B cell (primary cell): ENCODE data around the gene MAG. TPM values are rescaled to one million over a fixed set of nuclear protein-coding genes. Genes with fewer than 3 reads are reported as not detected.

Experiments used
- ATAC-seq: fragments of 200-7000 bp; cut with Tn5 transposase; one replicate; pipeline ENCODE4 v1.10.0; 2021; ENCODE audit warnings: low read depth, mild to moderate bottlenecking, moderate number of reproducible peaks, moderate library complexity
- CTCF ChIA-PET: fragments of 350-600 bp; sonication (Branson Sonifier 250); formaldehyde crosslinking; loops from one replicate; lab custom pipeline; 2021; ENCODE audit warnings: antibody characterized with exemption, inconsistent platforms; lab: Charles Lee
- POLR2A ChIA-PET: fragments of 350-600 bp; sonication (Branson Sonifier 250); formaldehyde crosslinking; loops from one replicate; lab custom pipeline; 2021; ENCODE audit warnings: antibody characterized with exemption; lab: Charles Lee
- DNase-seq: peaks from one replicate; pipeline ENCODE4 v3.0.0; 2013
- H2AFZ ChIP-seq: 2 replicates; pipeline ENCODE4 v1.6.1; 2012; ENCODE audit warnings: mild to moderate bottlenecking, low read depth, low read length; ENCODE audit not compliant: insufficient read depth, poor library complexity, severe bottlenecking
- H3K27ac ChIP-seq, 2 donors: 1 replicate in 1 of 2; 2 replicates in 1 of 2; pipeline ENCODE4 v1.5.1; 2012 to 2013; ENCODE audit warnings: low read length in 2 of 2, mild to moderate bottlenecking in 2 of 2, moderate library complexity in 1 of 2
- H3K27me3 ChIP-seq, 4 experiments: fragments of 200-600 bp in 1 of 4; sonication (generic) in 1 of 4; replicated peaks in 1 of 4; 1 replicate in 2 of 4; 2 replicates in 2 of 4; pipeline versions ENCODE4 v1.6.1 to v1.7.0; 2013 to 2016; ENCODE audit warnings: low read length in 3 of 4, mild to moderate bottlenecking in 2 of 4, mixed read lengths in 1 of 4, moderate library complexity in 1 of 4; ENCODE audit not compliant: insufficient read depth in 4 of 4, control insufficient read depth in 3 of 4; ENCODE audit errors: control extremely low read depth in 1 of 4
- H3K36me3 ChIP-seq, 2 experiments: replicated peaks in 1 of 2; 1 replicate in 1 of 2; 2 replicates in 1 of 2; pipeline versions ENCODE4 v1.6.1 to v1.7.1; 2013; ENCODE audit warnings: low read length in 1 of 2; ENCODE audit not compliant: insufficient read depth in 2 of 2, control insufficient read depth in 1 of 2; ENCODE audit errors: control extremely low read depth in 1 of 2, extremely low read depth in 1 of 2
- H3K4me1 ChIP-seq, 2 donors: fragments of 200-600 bp in 1 of 2; sonication (generic) in 1 of 2; 1 replicate in 1 of 2; 2 replicates in 1 of 2; pipeline versions ENCODE4 v1.5.1 to v1.6.1; 2013 to 2017; ENCODE audit warnings: low read length in 2 of 2; ENCODE audit not compliant: control insufficient read depth in 2 of 2, insufficient read depth in 2 of 2
- H3K4me2 ChIP-seq: replicated peaks from 2 replicates; pipeline ENCODE3; 2012; ENCODE audit warnings: mild to moderate bottlenecking, low read depth, low read length; ENCODE audit not compliant: poor library complexity, severe bottlenecking
- H3K4me3 ChIP-seq, 5 experiments: fragments of 200-600 bp in 1 of 5; sonication (generic) in 1 of 5; 1 replicate in 3 of 5; 2 replicates in 2 of 5; pipeline versions ENCODE4 v1.5.1 to v1.7.0; 2011 to 2016; ENCODE audit warnings: low read length in 4 of 5, mild to moderate bottlenecking in 4 of 5, low read depth in 2 of 5, control low read depth in 1 of 5, moderate library complexity in 1 of 5; ENCODE audit not compliant: insufficient read depth in 1 of 5; ENCODE audit errors: control extremely low read depth in 1 of 5, extremely low read depth in 1 of 5
- H3K79me2 ChIP-seq: fragments of 200-600 bp; sonication (generic); one replicate; pipeline ENCODE4 v1.6.0; 2016; ENCODE audit warnings: low read length; ENCODE audit not compliant: control insufficient read depth, insufficient read depth
- H3K9ac ChIP-seq: fragments of 200-600 bp; sonication (generic); 2 replicates; pipeline ENCODE4 v1.6.1; 2017; ENCODE audit warnings: mild to moderate bottlenecking, low read length, moderate library complexity
- H3K9me3 ChIP-seq, 3 donors: one replicate each; pipeline versions ENCODE4 v1.6.1 to v1.7.1; 2013; ENCODE audit warnings: low read length in 2 of 3; ENCODE audit not compliant: control insufficient read depth in 2 of 3, insufficient read depth in 1 of 3; ENCODE audit errors: control extremely low read depth in 1 of 3
- H4K20me1 ChIP-seq: 2 replicates; pipeline ENCODE4 v1.6.0; 2012; ENCODE audit warnings: mild to moderate bottlenecking, low read length; ENCODE audit not compliant: insufficient read depth, control insufficient read depth, poor library complexity, severe bottlenecking
- H3K27ac Mint-ChIP-seq: one replicate; pipeline ENCODE4 v1.8.0; 2021; ENCODE audit warnings: mixed read lengths
- H3K27me3 Mint-ChIP-seq: one replicate; pipeline ENCODE4 v1.8.0; 2021; ENCODE audit warnings: mixed read lengths
- H3K4me1 Mint-ChIP-seq: one replicate; pipeline ENCODE4 v1.8.0; 2021; ENCODE audit warnings: mixed read lengths
- H3K4me3 Mint-ChIP-seq: one replicate; pipeline ENCODE4 v1.8.0; 2021; ENCODE audit warnings: mixed read lengths
- H3K9me3 Mint-ChIP-seq: one replicate; pipeline ENCODE4 v1.8.0; 2022; ENCODE audit warnings: mixed read lengths; ENCODE audit not compliant: insufficient read depth
- EZH2 ChIP-seq: IDR thresholded peaks from 2 replicates; pipeline ENCODE4 v1.6.1; 2012; ENCODE audit warnings: borderline replicate concordance, low read depth, mild to moderate bottlenecking, moderate library complexity, low read length; ENCODE audit not compliant: insufficient read depth, poor library complexity, severe bottlenecking
- WGBS: methylation state at CpG from one replicate; pipeline ENCODE4 v1.1.5; 2013; ENCODE audit warnings: missing lambda C conversion rate; ENCODE audit not compliant: insufficient coverage; 5-methylcytosine and 5-hydroxymethylcytosine counted together
- intact Hi-C: fragments of 100-400 bp; cut with micrococcal nuclease; formaldehyde crosslinking; loops from one replicate; pipeline ENCODE4 v1.10.0; 2022
- polyA plus RNA-seq: library from polyadenylated mRNA; depleted of rRNA; stranded (reverse); fragments of >200 nt; gene quantifications from 2 replicates; pipeline ENCODE4 v1.2.3, GENCODE V29; 2012
- total RNA-seq, 2 donors: library from RNA; stranded (reverse); fragments of 120-200 nt in 1 of 2; gene quantifications; 1 replicate in 1 of 2; 2 replicates in 1 of 2; pipeline versions ENCODE4 v1.2.3 to v1.2.4, GENCODE V29; 2013 to 2022
- TF ChIP-seq, protein P1 (sequence below): fragments of 200-600 bp; IDR thresholded peaks from one replicate; pipeline ENCODE4 v1.8.0; 2022; ENCODE audit warnings: antibody characterized with exemption, mild to moderate bottlenecking

The MAG gene
- total and polyA plus RNA-seq, 2 donors (not counting 1 experiment from before 2014, with no cell fraction given) = 0.12 to 0.58 TPM

GRCh38 chr19:35264268-35265125 is 27.5 kb upstream of the MAG start:
- H3K27ac ChIP-seq = peak overlapping the region in 1 of 2 donors; percentile 51
- H3K9me3 ChIP-seq = no peaks in the 10 kb centered on the region
- H3K4me1 ChIP-seq = peaks cover 22 to 36% of the 10 kb centered on the region in 2 donors
- peak overlapping the region; percentile 31 for H3K4me2 ChIP-seq
- Mint-ChIP-seq H3K27ac (peak overlapping the region; percentile 91), H3K4me3 (peak overlapping the region; percentile 37), H3K4me1 (peaks cover 40% of the 10 kb centered on the region), H3K27me3 (no peaks in the 10 kb centered on the region), H3K9me3 (no peaks in the 10 kb centered on the region)
- TF ChIP-seq, protein P1, sequence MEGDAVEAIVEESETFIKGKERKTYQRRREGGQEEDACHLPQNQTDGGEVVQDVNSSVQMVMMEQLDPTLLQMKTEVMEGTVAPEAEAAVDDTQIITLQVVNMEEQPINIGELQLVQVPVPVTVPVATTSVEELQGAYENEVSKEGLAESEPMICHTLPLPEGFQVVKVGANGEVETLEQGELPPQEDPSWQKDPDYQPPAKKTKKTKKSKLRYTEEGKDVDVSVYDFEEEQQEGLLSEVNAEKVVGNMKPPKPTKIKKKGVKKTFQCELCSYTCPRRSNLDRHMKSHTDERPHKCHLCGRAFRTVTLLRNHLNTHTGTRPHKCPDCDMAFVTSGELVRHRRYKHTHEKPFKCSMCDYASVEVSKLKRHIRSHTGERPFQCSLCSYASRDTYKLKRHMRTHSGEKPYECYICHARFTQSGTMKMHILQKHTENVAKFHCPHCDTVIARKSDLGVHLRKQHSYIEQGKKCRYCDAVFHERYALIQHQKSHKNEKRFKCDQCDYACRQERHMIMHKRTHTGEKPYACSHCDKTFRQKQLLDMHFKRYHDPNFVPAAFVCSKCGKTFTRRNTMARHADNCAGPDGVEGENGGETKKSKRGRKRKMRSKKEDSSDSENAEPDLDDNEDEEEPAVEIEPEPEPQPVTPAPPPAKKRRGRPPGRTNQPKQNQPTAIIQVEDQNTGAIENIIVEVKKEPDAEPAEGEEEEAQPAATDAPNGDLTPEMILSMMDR = no peak
- TF ChIP-seq EZH2 = no peak
- H2AFZ ChIP-seq = no peak overlapping the region
- POLR2A ChIA-PET = interaction anchor here (0.6 to 1.6 kb wide), 5 partner anchors 8 to 636 kb away, joined by 3 to 20 read pairs (median 7); partner anchors contain the start of gene NFKBID
- peaks cover 14% of the 10 kb centered on the region for H4K20me1 ChIP-seq
- H3K9ac ChIP-seq = no peak overlapping the region
- H3K36me3 ChIP-seq = peaks cover 0 to 6% of the 10 kb centered on the region in 2 experiments
- H3K79me2 ChIP-seq = peaks cover 13% of the 10 kb centered on the region
- WGBS = 79% methylated on average over 6 of the region's 7 CpGs
- DNase-seq (peak; percentile 50), ATAC-seq (no peak)
- no peak overlapping the region for H3K4me3 ChIP-seq
- intact Hi-C loops = loop anchor here (5.0 kb wide), 1 partner anchor 197 kb away; no protein-coding TSS in a partner anchor
- no peaks in the 10 kb centered on the region for H3K27me3 ChIP-seq
- CTCF ChIA-PET = interaction anchor here (0.6 to 2.2 kb wide), 12 partner anchors 13 to 231 kb away, joined by 3 to 7 read pairs (median 4); no protein-coding TSS in a partner anchor
